Activated B cell treated with CpG ODN at 0.5 μM for 24 hours (primary cell): ENCODE results near the gene SPINT2. TPM values are rescaled to one million over a fixed set of nuclear protein-coding genes. Genes with fewer than 3 reads are reported as not detected.

Experiments
- ATAC-seq: fragments of 200-7000 bp; cut with Tn5 transposase; one replicate; pipeline ENCODE4 v1.10.0; 2021; ENCODE audit warnings: low read depth, mild to moderate bottlenecking, moderate library complexity
- CTCF ChIA-PET: fragments of 350-600 bp; sonication (Branson Sonifier 250); formaldehyde crosslinking; loops from one replicate; lab custom pipeline; 2021; ENCODE audit warnings: antibody characterized with exemption; lab: Charles Lee
- POLR2A ChIA-PET: fragments of 350-600 bp; sonication (Branson Sonifier 250); formaldehyde crosslinking; loops from one replicate; lab custom pipeline; 2021; ENCODE audit warnings: antibody characterized with exemption; lab: Charles Lee
- DNase-seq: peaks from one replicate; pipeline ENCODE4 v3.0.0; 2022
- H3K27ac Mint-ChIP-seq: one replicate; pipeline ENCODE4 v1.8.0; 2020; ENCODE audit warnings: mixed read lengths
- H3K27me3 Mint-ChIP-seq: one replicate; pipeline ENCODE4 v1.8.0; 2021; ENCODE audit warnings: mixed read lengths
- H3K36me3 Mint-ChIP-seq: one replicate; pipeline ENCODE4 v1.8.0; 2021; ENCODE audit warnings: low read depth, mixed read lengths
- H3K4me1 Mint-ChIP-seq: one replicate; pipeline ENCODE4 v1.8.0; 2021; ENCODE audit warnings: mixed read lengths
- H3K4me3 Mint-ChIP-seq: one replicate; pipeline ENCODE4 v1.8.0; 2020; ENCODE audit warnings: mild to moderate bottlenecking, mixed read lengths
- H3K9me3 Mint-ChIP-seq: one replicate; pipeline ENCODE4 v1.8.0; 2020; ENCODE audit warnings: mixed read lengths
- CTCF ChIP-seq: fragments of 200-600 bp; IDR thresholded peaks from one replicate; pipeline ENCODE4 v1.8.0; 2022; ENCODE audit warnings: antibody characterized with exemption, mild to moderate bottlenecking
- intact Hi-C: fragments of 100-400 bp; cut with micrococcal nuclease; formaldehyde crosslinking; loops from one replicate; pipeline ENCODE4 v1.15.1; 2024
- total RNA-seq: library from RNA; stranded (reverse); gene quantifications from 2 replicates; pipeline ENCODE4 v1.2.3, GENCODE V29; 2022

The SPINT2 gene
- total RNA-seq, 1 donor from 2014 or later = 73.4 TPM

GRCh38 chr19:38288123-38288855 is 23.9 kb downstream of the SPINT2 start:
- TF ChIP-seq CTCF = no peak
- no peak overlapping the region for H3K27ac Mint-ChIP-seq
- ATAC-seq = no peak

GRCh38 chr19:38289955-38290354 is 25.6 kb downstream of the SPINT2 start:
- DNase-seq (no peak), ATAC-seq (no peak)
- no peak for TF ChIP-seq CTCF
- H3K4me1 Mint-ChIP-seq = peaks cover 8% of the 10 kb centered on the region
- ChIA-PET CTCF (no interaction called here), POLR2A (no interaction called here)
- H3K36me3 Mint-ChIP-seq = peaks cover 69% of the 10 kb centered on the region
- H3K27me3 Mint-ChIP-seq = no peaks in the 10 kb centered on the region
- no peak overlapping the region for H3K27ac Mint-ChIP-seq
- no peak overlapping the region for H3K4me3 Mint-ChIP-seq
- H3K9me3 Mint-ChIP-seq = no peaks in the 10 kb centered on the region
- intact Hi-C loops = no loop called here

More at GRCh38 chr19:38288123-38288855, 23.9 kb downstream of the SPINT2 start:
- intact Hi-C loops = no loop called here
- Mint-ChIP-seq H3K27me3 (no peaks in the 10 kb centered on the region), H3K9me3 (no peaks in the 10 kb centered on the region), H3K36me3 (peaks cover 70% of the 10 kb centered on the region), H3K4me1 (peaks cover 20% of the 10 kb centered on the region), H3K4me3 (no peak overlapping the region)
- CTCF ChIA-PET = no interaction called here
- POLR2A ChIA-PET = no interaction called here
- no peak for DNase-seq

- peaks cover 2% of the 10 kb centered on the region for H3K4me1 Mint-ChIP-seq
- POLR2A ChIA-PET = interaction anchor here (0.7 kb wide), 1 partner anchor 26 kb away, joined by 4 read pairs; the partner anchor contains the start of gene SPINT2
- H3K9me3 Mint-ChIP-seq = no peaks in the 10 kb centered on the region
- ATAC-seq (no peak), DNase-seq (no peak)
- CTCF ChIA-PET = no interaction called here
- H3K27me3 Mint-ChIP-seq = no peaks in the 10 kb centered on the region
- intact Hi-C loops = no loop called here
- TF ChIP-seq CTCF = no peak
- H3K4me3 Mint-ChIP-seq = no peak overlapping the region
- H3K27ac Mint-ChIP-seq = no peak overlapping the region
- H3K36me3 Mint-ChIP-seq = peaks cover 66% of the 10 kb centered on the region
These were observed 26.3 kb downstream of the SPINT2 start for GRCh38 chr19:38290631-38291147.

GRCh38 chr19:38291855-38292254 is 27.5 kb downstream of the SPINT2 start:
- Mint-ChIP-seq H3K4me3 (no peak overlapping the region), H3K36me3 (peaks cover 57% of the 10 kb centered on the region), H3K9me3 (no peaks in the 10 kb centered on the region), H3K27me3 (no peaks in the 10 kb centered on the region), H3K27ac (no peak overlapping the region), H3K4me1 (no peaks in the 10 kb centered on the region)
- no peak for TF ChIP-seq CTCF
- ATAC-seq (no peak), DNase-seq (no peak)
- ChIA-PET CTCF (no interaction called here), POLR2A (no interaction called here)
- intact Hi-C loops = no loop called here

GRCh38 chr19:38293281-38293680 is 28.9 kb downstream of the SPINT2 start:
- ChIA-PET CTCF (no interaction called here), POLR2A (no interaction called here)
- intact Hi-C loops = no loop called here
- Mint-ChIP-seq H3K27ac (no peak overlapping the region), H3K4me1 (no peaks in the 10 kb centered on the region), H3K27me3 (no peaks in the 10 kb centered on the region), H3K36me3 (peaks cover 46% of the 10 kb centered on the region), H3K9me3 (no peaks in the 10 kb centered on the region), H3K4me3 (no peak overlapping the region)
- no peak for TF ChIP-seq CTCF
- ATAC-seq (no peak), DNase-seq (no peak)
